ENCODE results near the gene C3orf80. TPM values are rescaled to one million over a fixed set of nuclear protein-coding genes. Genes with fewer than 3 reads are reported as not detected.

C3orf80 gene
- polyA plus RNA-seq, 3 donors = 0.22 to 0.35 (median 0.33) TPM

Other genes with a start within 250 kb of the C3orf80 start
- under 1 TPM; 0.49 to 0.63 (median 0.62) TPM for gene IL12A, start 236.6 kb upstream of the C3orf80 start, polyA plus RNA-seq (ENCODE audit: insufficient read length in 3 of 3)
- 10 to 100 TPM; 46.3 to 67.5 (median 66.8) TPM for gene IFT80, start 173.8 kb downstream of the C3orf80 start, polyA plus RNA-seq (ENCODE audit: insufficient read length in 3 of 3)
- 100 to 1,000 TPM in 1 of 3 donors, 10 to 100 TPM in 2; 93.8 to 112 (median 96.8) TPM for gene SMC4, start 174.2 kb downstream of the C3orf80 start, polyA plus RNA-seq (ENCODE audit: insufficient read length in 3 of 3)
- 10 to 100 TPM; 15.6 to 22.0 (median 19.1) TPM for gene TRIM59, start 224.4 kb downstream of the C3orf80 start, polyA plus RNA-seq (ENCODE audit: insufficient read length in 3 of 3)

Data from renal pelvis (tissue), 3 donors.